IMR-90 (cell line): ENCODE results near the gene RNF144A. TPM values are rescaled to one million over a fixed set of nuclear protein-coding genes. Genes with fewer than 3 reads are reported as not detected.

ENCODE experiments used
- ATAC-seq: fragments of 200-7000 bp; cut with Tn5 transposase; 2 replicates; pipeline ENCODE4 v1.9.1; 2020; ENCODE audit warnings: low read depth, mild to moderate bottlenecking, moderate library complexity
- BruUV-seq: library from RNA; stranded (reverse); fragments of 400-500 nt; replicated peaks from 2 replicates; lab custom pipeline; 2021; lab: Mats Ljungman, UMichigan
- CTCF ChIA-PET: fragments of 300-600 bp; formaldehyde crosslinking; extraction: SDS; loops from one replicate; lab custom pipeline; 2021; ENCODE audit warnings: antibody characterized with exemption; lab: Yijun Ruan, JAX
- POLR2A ChIA-PET: fragments of 300-600 bp; sonication (Branson Sonifier 250); formaldehyde crosslinking; loops from one replicate; lab custom pipeline; 2022; ENCODE audit warnings: antibody characterized with exemption; ENCODE audit not compliant: unreplicated experiment; lab: Charles Lee
- DNase-seq: peaks from one replicate; pipeline ENCODE4 v3.0.0; 2013
- H2AFZ ChIP-seq: replicated peaks from 2 replicates; pipeline ENCODE3; 2013; ENCODE audit warnings: low read length, mild to moderate bottlenecking; ENCODE audit not compliant: poor library complexity
- H2AK5ac ChIP-seq: 2 replicates; pipeline ENCODE4 v1.6.1; 2013; ENCODE audit warnings: low read depth, low read length, inconsistent platforms
- H2AK9ac ChIP-seq: replicated peaks from 2 replicates; pipeline ENCODE3; 2013; ENCODE audit warnings: mild to moderate bottlenecking, low read depth, low read length, moderate library complexity; ENCODE audit not compliant: poor library complexity
- H2BK120ac ChIP-seq: 2 replicates; pipeline ENCODE4 v1.6.1; 2013; ENCODE audit warnings: low read depth, low read length, inconsistent platforms
- H2BK15ac ChIP-seq: 3 replicates; pipeline ENCODE4 v1.6.1; 2013; ENCODE audit warnings: low read depth, low read length, inconsistent platforms
- H2BK20ac ChIP-seq: 2 replicates; pipeline ENCODE4 v1.6.1; 2013; ENCODE audit warnings: low read depth, mild to moderate bottlenecking, inconsistent platforms, low read length, moderate library complexity
- H2BK5ac ChIP-seq: 2 replicates; pipeline ENCODE4 v1.6.1; 2013; ENCODE audit warnings: mild to moderate bottlenecking, low read depth, low read length, inconsistent platforms; ENCODE audit not compliant: poor library complexity, severe bottlenecking
- H3K14ac ChIP-seq: replicated peaks from 2 replicates; pipeline ENCODE4 v1.6.1; 2013; ENCODE audit warnings: low read depth, low read length, inconsistent platforms
- H3K18ac ChIP-seq: 2 replicates; pipeline ENCODE4 v1.6.1; 2013; ENCODE audit warnings: low read depth, low read length, control low read depth
- H3K23ac ChIP-seq: 2 replicates; pipeline ENCODE4 v1.6.1; 2013; ENCODE audit warnings: low read depth, low read length, inconsistent platforms
- H3K27ac ChIP-seq: 2 replicates; pipeline ENCODE4 v1.5.1; 2013; ENCODE audit warnings: mild to moderate bottlenecking, control low read depth, low read length; ENCODE audit not compliant: insufficient read depth
- H3K27me3 ChIP-seq: 2 replicates; pipeline ENCODE4 v1.6.1; 2013; ENCODE audit warnings: low read length; ENCODE audit not compliant: control insufficient read depth, insufficient read depth
- H3K36me3 ChIP-seq: 2 replicates; pipeline ENCODE4 v1.6.1; 2013; ENCODE audit warnings: low read length, mixed read lengths; ENCODE audit not compliant: control insufficient read depth, insufficient read depth
- H3K4ac ChIP-seq: 2 replicates; pipeline ENCODE4 v1.6.1; 2013; ENCODE audit warnings: low read depth, low read length, inconsistent platforms
- H3K4me1 ChIP-seq: 2 replicates; pipeline ENCODE4 v1.6.1; 2013; ENCODE audit warnings: low read length, mixed read lengths; ENCODE audit not compliant: control insufficient read depth, insufficient read depth
- H3K4me2 ChIP-seq: 2 replicates; pipeline ENCODE4 v1.6.1; 2013; ENCODE audit warnings: low read depth, mild to moderate bottlenecking, control low read depth, low read length, moderate library complexity
- H3K4me3 ChIP-seq: 2 replicates; pipeline ENCODE4 v1.5.1; 2013; ENCODE audit warnings: low read depth, mild to moderate bottlenecking, control low read depth, low read length, moderate library complexity; ENCODE audit not compliant: insufficient read depth
- H3K56ac ChIP-seq: 2 replicates; pipeline ENCODE4 v1.6.1; 2013; ENCODE audit warnings: low read length, inconsistent platforms; ENCODE audit not compliant: insufficient read depth; ENCODE audit errors: extremely low read depth
- H3K79me1 ChIP-seq, 2 experiments: 2 replicates each; pipeline ENCODE4 v1.6.1; 2013; ENCODE audit warnings: low read length in 2 of 2, inconsistent platforms in 1 of 2, low read depth in 1 of 2
- H3K9ac ChIP-seq: 2 replicates; pipeline ENCODE4 v1.6.1; 2013; ENCODE audit warnings: low read depth, low read length, control low read depth
- H3K9me1 ChIP-seq: 2 replicates; pipeline ENCODE4 v1.6.1; 2013; ENCODE audit warnings: low read length, inconsistent platforms; ENCODE audit not compliant: insufficient read depth
- H3K9me3 ChIP-seq: 2 replicates; pipeline ENCODE4 v1.6.1; 2013; ENCODE audit warnings: low read length; ENCODE audit not compliant: control insufficient read depth, insufficient read depth
- H4K20me1 ChIP-seq: 2 replicates; pipeline ENCODE4 v1.6.1; 2013; ENCODE audit warnings: low read length, inconsistent platforms; ENCODE audit not compliant: insufficient read depth
- H4K5ac ChIP-seq: 2 replicates; pipeline ENCODE4 v1.6.1; 2013; ENCODE audit warnings: mild to moderate bottlenecking, low read depth, low read length, control low read depth
- H4K8ac ChIP-seq, 2 experiments: 2 replicates each; pipeline ENCODE4 v1.6.1; 2013; ENCODE audit warnings: low read depth in 2 of 2, low read length in 2 of 2, control low read depth in 1 of 2, inconsistent platforms in 1 of 2
- H4K91ac ChIP-seq: 2 replicates; pipeline ENCODE4 v1.6.1; 2013; ENCODE audit warnings: low read depth, low read length, inconsistent platforms; ENCODE audit not compliant: insufficient read depth
- CEBPB ChIP-seq: IDR thresholded peaks from 2 replicates; pipeline ENCODE4 v1.6.1; 2012; ENCODE audit warnings: low read depth, low read length, improper control_type of control experiment
- FOS ChIP-seq: fragments of 150-350 bp; IDR thresholded peaks from 2 replicates; pipeline ENCODE4 v1.6.1; 2016; ENCODE audit warnings: low read depth, low read length
- MAFK ChIP-seq: IDR thresholded peaks from 2 replicates; pipeline ENCODE4 v1.6.1; 2012; ENCODE audit warnings: low read depth, low read length, improper control_type of control experiment
- RAD21 ChIP-seq: IDR thresholded peaks from 2 replicates; pipeline ENCODE4 v1.6.1; 2012; ENCODE audit warnings: low read length, improper control_type of control experiment
- WGBS, 2 experiments: methylation state at CpG; one replicate each; pipeline versions ENCODE4 v1.1.5 to v1.1.7; 2013; ENCODE audit warnings: missing lambda C conversion rate in 2 of 2; ENCODE audit not compliant: insufficient read length in 1 of 2; ENCODE audit errors: extremely low coverage in 2 of 2; 5-methylcytosine and 5-hydroxymethylcytosine counted together
- dilution Hi-C: fragments of 300-500 bp; cut with HindIII; formaldehyde crosslinking; loops from one replicate; pipeline ENCODE4 v1.14.3; 2018; ENCODE audit warnings: low sequenced_read_pairs; ENCODE audit not compliant: unreplicated experiment
- in situ Hi-C: fragments of 300-500 bp; cut with MboI; formaldehyde crosslinking; loops from 3 replicates; pipeline ENCODE4 v1.14.3; 2019; ENCODE audit warnings: low sequenced_read_pairs, inconsistent platforms, mixed read lengths
- intact Hi-C: fragments of 100-400 bp; cut with micrococcal nuclease; formaldehyde crosslinking; loops from 2 replicates; pipeline ENCODE4 v1.10.0; 2022
- polyA plus RNA-seq, 3 experiments: library from polyadenylated mRNA; depleted of rRNA; stranded (reverse); fragments of >200 nt; gene quantifications; 2 replicates each; pipeline ENCODE4 v1.2.3, GENCODE V29; 2012; ENCODE audit warnings: low replicate concordance in 1 of 3
- total RNA-seq: library from RNA; depleted of rRNA; stranded (reverse); fragments of >200 nt; gene quantifications from 2 replicates; pipeline ENCODE4 v1.2.3, GENCODE V29; 2012
- TF ChIP-seq, protein P1 (sequence below): fragments of 150-350 bp; IDR thresholded peaks from 2 replicates; pipeline ENCODE4 v1.6.1; 2017; ENCODE audit warnings: mild to moderate bottlenecking, antibody characterized with exemption, low read length, low read depth

The RNF144A gene
- total and polyA plus RNA-seq, 2 of the 4 experiments (the other 2 are of a cell fraction), result 0.18 to 0.26 TPM

DNA sequence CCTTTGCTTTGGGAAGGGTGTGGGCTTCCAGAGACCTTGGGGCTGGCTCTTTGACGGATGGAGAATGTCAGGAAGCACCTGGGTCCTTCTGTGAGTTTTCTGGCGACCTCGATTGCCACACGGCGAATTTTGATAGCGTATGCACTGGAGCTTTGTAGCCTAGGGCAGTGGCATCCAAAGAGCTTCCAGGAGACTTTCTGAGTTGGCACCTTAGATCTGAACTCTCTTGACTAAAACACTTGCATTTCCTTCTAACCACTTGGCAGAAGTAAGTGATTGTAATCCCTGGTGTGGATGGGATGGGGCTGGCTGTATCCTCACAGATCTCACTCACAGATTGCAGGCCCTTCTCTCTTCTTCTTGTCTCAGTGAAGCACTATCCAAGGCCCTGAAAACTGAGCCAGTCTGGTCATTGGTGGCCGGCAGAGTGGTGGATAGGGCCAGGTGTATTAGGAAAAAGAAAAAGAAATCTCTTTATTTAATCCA, 7.8 kb downstream of the RNF144A start:
- no peak overlapping the region for H2BK5ac ChIP-seq
- H3K18ac ChIP-seq, result no peak overlapping the region
- H3K27me3 ChIP-seq, result peaks cover 2% of the 10 kb centered on the region; the same call in 1 of the 2 replicates
- H2AK5ac ChIP-seq, result no peak overlapping the region
- H3K36me3 ChIP-seq, result no peaks in the 10 kb centered on the region
- no CpG with 5 or more reads among the region's 7 CpGs for WGBS, 2 experiments
- no peak overlapping the region for H4K91ac ChIP-seq
- H2BK120ac ChIP-seq, result no peak overlapping the region
- no peaks in the 10 kb centered on the region for H3K9me3 ChIP-seq
- BruUV-seq, result no TSS peak
- POLR2A ChIA-PET, result no interaction called here
- H2AFZ ChIP-seq, result no peak overlapping the region
- no peak overlapping the region for H2AK9ac ChIP-seq
- no peak overlapping the region for H3K4me3 ChIP-seq
- no peak overlapping the region for H4K8ac ChIP-seq
- TF ChIP-seq MAFK, result no peak
- TF ChIP-seq, protein P1, sequence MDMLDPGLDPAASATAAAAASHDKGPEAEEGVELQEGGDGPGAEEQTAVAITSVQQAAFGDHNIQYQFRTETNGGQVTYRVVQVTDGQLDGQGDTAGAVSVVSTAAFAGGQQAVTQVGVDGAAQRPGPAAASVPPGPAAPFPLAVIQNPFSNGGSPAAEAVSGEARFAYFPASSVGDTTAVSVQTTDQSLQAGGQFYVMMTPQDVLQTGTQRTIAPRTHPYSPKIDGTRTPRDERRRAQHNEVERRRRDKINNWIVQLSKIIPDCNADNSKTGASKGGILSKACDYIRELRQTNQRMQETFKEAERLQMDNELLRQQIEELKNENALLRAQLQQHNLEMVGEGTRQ, result no peak
- TF ChIP-seq RAD21, result no peak
- no peak for TF ChIP-seq CEBPB
- no peak for TF ChIP-seq FOS
- no peaks in the 10 kb centered on the region for H3K9me1 ChIP-seq
- no peak overlapping the region for H3K56ac ChIP-seq
- no peaks in the 10 kb centered on the region for H3K4me1 ChIP-seq
- dilution Hi-C loops, result no loop called here
- in situ Hi-C loops, result no loop called here
- no peak overlapping the region for H3K27ac ChIP-seq
- no peak overlapping the region for H2BK15ac ChIP-seq
- no peaks in the 10 kb centered on the region for H4K20me1 ChIP-seq
- no peak overlapping the region for H3K23ac ChIP-seq
- H3K79me1 ChIP-seq, result no peaks in the 10 kb centered on the region
- no peak overlapping the region for H3K9ac ChIP-seq
- H2BK20ac ChIP-seq, result no peak overlapping the region
- no peak overlapping the region for H3K4ac ChIP-seq
- CTCF ChIA-PET, result no interaction called here
- no peak for ATAC-seq
- no peak overlapping the region for H3K4me2 ChIP-seq
- no peak overlapping the region for H4K5ac ChIP-seq
- intact Hi-C loops, result no loop called here
- DNase-seq, result no peak
- no peak overlapping the region for H3K14ac ChIP-seq
